ENCODE results near the gene APOBEC3H.
"Not testable (repeated sequence)": the region's sequence is repeated elsewhere in the genome, so short reads cannot be mapped to it uniquely, and the experiment has no call there.

Gene APOBEC3H

DNA sequence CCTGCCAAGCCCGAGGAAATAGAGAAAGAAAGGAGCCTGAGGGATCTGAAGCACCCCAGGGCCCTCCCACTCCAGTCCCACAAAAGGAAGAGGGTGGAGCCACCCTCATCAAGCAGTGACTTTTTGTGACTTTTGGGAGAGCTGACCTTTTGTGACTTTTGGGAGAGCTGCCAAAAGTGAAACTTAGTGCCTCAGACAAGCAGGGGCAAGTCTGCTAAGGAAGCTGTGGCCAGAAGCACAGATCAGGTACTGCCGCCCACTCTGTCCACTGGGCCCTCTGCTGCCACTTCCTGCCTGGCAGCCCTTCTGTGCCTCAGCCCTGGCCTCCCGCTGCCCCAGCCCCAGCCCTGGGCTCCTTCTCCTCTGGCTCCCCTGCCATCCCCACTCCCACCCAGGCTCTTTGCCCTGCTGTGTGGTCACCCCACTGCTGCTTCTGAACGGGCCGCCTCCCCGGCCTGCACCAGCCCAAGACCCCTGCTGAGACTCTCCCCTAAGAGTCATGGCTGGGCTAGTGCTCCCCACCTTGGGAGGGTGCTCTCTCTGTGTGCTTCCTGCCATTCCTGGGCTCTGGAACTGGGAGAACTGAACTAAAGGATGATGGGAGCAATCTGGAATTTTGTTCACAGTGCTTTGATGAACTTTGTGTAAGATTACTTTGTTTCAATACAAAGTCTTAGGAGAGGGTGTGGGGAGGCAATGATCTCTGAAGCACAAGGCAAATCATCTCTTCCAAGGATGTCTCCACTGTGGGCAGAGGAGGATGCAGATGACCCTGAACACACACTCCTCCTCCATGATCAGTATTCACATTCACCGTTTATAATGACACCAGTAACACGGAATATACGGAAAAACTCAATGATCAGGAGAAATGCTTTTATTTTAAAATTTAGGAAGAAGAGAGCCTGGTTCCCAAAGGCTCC lies at the start of gene APOBEC3H:
Gene APOBEC3H (plus strand): TSS at position 147 of the 923 bp plus-strand sequence. CDS start 3,035 bp downstream, outside the sequence.
- DNase-seq (ENCODE audit: low spot score), result peak; percentile 42

DNA sequence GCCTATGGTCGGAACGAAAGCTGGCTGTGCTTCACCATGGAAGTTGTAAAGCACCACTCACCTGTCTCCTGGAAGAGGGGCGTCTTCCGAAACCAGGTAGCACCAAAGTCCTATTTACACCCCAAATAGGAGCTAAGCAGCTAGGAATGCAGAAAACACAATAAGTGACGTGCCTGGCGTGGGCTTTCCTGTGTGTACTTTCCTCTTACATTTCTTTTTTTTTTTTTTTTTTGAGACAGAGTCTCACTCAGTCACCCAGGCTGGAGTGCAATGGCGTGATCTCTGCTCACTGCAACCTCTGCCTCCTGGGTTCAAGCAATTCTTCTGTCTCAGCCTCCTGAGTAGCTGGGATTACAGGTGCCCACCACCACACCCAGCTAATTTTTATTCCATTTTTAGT lies 47.6 kb upstream of the APOBEC3H start:
- not testable (repeated sequence) for DNase-seq (ENCODE audit: low spot score)

DNA sequence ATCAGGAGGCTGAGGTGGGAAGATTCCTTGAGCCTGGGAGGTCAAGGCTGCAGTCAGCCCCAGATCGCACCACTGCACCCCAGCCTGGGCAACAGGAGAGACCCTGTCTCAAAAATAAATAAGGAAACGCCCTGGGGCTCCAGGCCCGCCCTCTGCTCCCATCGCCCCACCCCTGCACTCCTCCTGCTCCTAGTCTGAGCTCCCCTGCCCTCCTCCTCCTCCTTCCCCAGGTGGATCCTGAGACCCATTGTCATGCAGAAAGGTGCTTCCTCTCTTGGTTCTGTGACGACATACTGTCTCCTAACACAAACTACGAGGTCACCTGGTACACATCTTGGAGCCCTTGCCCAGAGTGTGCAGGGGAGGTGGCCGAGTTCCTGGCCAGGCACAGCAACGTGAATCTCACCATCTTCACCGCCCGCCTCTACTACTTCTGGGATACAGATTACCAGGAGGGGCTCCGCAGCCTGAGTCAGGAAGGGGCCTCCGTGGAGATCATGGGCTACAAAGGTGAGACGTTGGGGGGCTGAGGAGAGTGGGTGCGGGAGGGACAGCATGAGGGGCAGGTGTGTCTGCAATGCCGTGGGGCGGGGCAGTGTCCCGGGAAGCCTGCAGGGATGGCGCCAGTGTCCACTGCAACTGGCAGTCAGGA lies 45.1 kb upstream of the APOBEC3H start:
- not testable (repeated sequence) for DNase-seq (ENCODE audit: low spot score)

DNA sequence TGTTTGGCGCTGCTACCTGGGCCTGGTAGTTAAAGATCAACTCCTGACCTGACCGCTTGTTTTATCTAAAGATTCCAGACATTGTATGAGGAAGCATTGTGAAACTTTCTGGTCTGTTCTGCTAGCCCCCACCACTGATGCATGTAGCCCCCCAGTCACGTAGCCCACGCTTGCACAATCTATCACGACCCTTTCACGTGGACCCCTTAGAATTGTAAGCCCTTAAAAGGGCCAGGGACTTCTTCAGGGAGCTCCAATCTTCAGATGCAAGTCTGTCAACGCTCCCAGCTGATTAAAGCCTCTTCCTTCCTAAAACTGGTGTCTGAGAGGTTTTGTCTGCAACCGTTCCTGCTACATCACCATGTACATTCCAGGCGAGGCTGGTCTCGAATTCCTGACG lies 41.4 kb upstream of the APOBEC3H start:
- no peak for DNase-seq (ENCODE audit: low spot score)

DNA sequence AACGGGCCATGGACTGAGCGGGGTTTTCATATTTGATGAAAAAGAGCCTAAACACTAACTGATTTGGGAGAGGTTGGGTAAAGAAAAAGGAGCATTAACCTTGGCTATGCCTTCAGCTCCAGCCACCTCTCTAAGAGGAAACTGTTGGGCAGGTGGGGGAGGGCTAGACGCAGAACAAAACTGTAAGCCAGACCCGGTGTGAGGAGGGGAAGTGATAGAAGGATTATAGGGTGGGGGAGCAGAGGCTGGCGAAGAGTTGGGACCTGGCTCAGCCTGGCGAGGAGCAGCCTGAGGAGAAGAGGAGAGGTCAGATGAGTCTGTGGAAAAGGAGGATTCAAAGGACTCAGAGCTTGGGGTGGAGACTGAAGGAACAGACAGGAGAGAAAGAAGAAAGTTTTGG lies 35.8 kb upstream of the APOBEC3H start:
- not testable (repeated sequence) for DNase-seq (ENCODE audit: low spot score)

- not testable (repeated sequence) for DNase-seq (ENCODE audit: low spot score)
Observed at GRCh38 chr22:39061951-39062350, 35.1 kb upstream of the APOBEC3H start.

- not testable (repeated sequence) for DNase-seq (ENCODE audit: low spot score)
Observed at GRCh38 chr22:39063904-39064303, 33.1 kb upstream of the APOBEC3H start.

- DNase-seq (ENCODE audit: low spot score), result not testable (repeated sequence)
Observed at GRCh38 chr22:39066442-39067276, 30.4 kb upstream of the APOBEC3H start.

DNA sequence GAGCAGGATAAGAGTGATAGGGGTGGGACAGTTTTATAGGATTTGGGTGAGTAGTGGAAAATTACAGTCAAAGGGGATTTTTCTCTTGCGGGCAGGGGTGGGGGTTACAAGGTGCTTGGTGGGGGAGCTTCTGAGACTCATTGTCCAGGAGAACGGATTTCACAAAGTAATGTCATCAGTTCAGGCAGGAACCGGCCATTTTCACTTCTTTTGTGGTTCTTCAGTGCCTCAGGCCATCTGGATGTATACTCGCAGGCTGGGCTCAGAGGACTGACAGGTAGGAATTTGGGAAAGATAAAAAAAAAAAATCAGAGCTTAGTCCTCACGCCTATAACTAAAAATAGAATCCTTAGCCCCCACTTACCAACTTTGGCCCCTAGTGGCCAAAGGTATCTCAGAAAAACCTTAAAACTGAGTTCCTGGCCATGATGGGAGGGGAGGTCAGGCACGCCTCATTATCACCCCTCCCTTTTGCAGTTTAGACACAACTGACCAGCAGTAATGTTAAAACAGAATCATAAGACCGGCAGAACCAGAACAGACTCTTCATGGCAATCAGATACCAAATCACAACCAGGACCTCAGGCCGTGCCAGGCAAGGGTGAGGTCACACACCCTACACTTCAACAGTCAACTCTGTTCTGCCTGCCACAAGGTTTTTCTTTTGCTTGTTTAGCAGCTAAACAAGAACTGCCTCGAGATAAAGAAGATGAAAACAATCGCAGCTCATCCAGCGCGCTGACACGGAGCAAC lies 28.8 kb upstream of the APOBEC3H start:
- DNase-seq (ENCODE audit: low spot score), result no peak

GRCh38 chr22:39070186-39070585 lies 26.9 kb upstream of the APOBEC3H start:
- DNase-seq (ENCODE audit: low spot score), result no peak

DNA sequence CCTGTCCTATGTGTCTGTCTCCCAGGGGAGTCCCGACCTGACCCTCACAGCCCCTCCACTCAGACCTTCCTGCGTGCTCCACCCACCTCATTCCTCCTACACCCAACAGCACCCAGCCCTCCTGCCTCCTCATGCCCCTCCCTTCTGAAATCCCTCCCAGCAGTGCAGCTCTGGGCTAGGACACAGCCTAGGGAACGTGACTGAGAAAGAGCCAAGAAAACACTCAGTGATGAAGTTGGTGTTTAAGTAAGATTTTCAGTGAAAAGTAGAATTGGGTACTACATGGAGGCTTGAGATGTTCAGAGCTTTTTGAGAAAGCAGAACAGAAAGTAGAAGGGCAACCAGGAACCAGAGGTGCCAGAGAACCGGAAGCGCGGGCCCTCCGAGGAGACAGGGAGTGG lies 24.5 kb upstream of the APOBEC3H start:
- DNase-seq (ENCODE audit: low spot score), result not testable (repeated sequence)

GRCh38 chr22:39073981-39074380 lies 23.1 kb upstream of the APOBEC3H start:
- DNase-seq (ENCODE audit: low spot score), result no peak

DNA sequence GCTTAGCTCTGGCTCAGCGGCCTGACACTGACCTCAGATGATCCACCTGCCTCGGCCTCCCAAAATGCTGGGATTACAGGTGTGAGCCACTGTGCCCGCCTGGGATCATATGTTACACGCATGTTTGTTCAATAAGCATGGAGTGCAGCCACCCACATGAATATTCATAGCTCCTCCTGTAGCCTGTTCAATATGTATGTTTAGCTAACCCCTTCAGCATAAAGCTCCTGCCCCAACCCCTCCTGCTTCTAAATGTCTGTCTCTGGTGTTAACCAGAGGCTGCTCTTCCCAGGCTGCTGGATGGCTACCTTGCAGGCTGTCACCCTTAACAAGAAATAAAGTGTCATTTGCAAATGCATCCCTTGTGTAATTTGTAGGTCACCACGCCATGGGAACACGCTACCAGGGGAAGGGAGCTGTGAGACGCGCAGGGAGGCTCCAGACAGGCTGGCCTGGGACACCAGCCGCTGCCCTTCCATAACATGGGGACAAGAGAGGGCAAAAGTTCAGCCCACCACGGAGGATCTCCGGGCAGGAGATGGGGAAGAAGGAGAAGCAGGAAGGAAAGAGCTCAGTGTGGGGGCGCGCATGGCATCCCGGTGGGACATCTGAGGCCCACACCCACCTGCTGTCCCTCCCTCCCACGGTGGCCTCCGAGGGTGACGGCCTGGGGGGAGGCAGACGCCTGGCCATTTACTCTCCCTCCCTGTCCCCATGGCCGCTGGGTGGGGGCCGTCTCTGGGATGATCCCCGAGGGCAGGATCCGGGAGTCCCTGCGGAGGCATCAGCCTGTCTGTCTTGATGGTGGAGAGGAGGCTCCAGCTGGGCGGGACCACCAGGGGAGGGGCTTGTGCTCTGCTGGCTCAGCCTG lies 20.7 kb upstream of the APOBEC3H start:
- DNase-seq (ENCODE audit: low spot score), result not testable (repeated sequence)

GRCh38 chr22:39077026-39077840 lies 19.8 kb upstream of the APOBEC3H start, which contains the start of gene APOBEC3G:
APOBEC3G (plus strand) TSS chr22:39077275; CDS start chr22:39077362, 87 bp downstream.
- DNase-seq (ENCODE audit: low spot score), result peak; percentile 55

DNA sequence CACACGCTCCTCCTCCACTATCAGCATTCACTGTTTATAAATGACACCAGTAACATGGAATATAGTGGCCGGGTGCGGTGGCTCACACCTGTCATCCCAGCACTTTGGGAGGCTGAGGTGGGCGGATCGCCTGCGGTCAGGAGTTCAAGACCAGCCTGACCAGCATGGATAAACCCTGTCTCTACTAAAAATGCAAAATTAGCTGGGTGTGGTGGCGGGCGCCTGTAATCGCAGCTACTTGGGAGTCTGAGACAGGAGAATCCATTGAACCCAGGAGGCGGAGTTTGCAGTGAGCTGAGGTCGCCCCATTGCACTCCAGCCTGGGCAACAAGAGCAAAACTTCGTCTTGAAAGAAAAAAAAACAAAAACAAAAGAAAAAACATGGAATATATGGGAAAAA lies 19.1 kb upstream of the APOBEC3H start:
- DNase-seq (ENCODE audit: low spot score), result not testable (repeated sequence)

- no peak for DNase-seq (ENCODE audit: low spot score)
Observed at GRCh38 chr22:39078329-39078728, 18.7 kb upstream of the APOBEC3H start.

- DNase-seq (ENCODE audit: low spot score), result not testable (repeated sequence)
Observed at GRCh38 chr22:39079054-39079637, 17.9 kb upstream of the APOBEC3H start.

- no peak for DNase-seq (ENCODE audit: low spot score)
Observed at GRCh38 chr22:39080052-39080762, 16.8 kb upstream of the APOBEC3H start.
